IPS-18a (cell line): ENCODE data around the gene INPP5A.
"Not testable (repeated sequence)": the region's sequence is repeated elsewhere in the genome, so short reads cannot be mapped to it uniquely, and the experiment has no call there.

Experiments
- H3K27ac ChIP-seq: one replicate; pipeline ENCODE4 v1.5.1; 2013; ENCODE audit warnings: low read length
- H3K27me3 ChIP-seq: one replicate; pipeline ENCODE4 v1.6.1; 2013; ENCODE audit warnings: mild to moderate bottlenecking, low read length; ENCODE audit not compliant: control insufficient read depth, insufficient read depth
- H3K36me3 ChIP-seq: one replicate; pipeline ENCODE4 v1.6.1; 2013; ENCODE audit warnings: low read depth, low read length; ENCODE audit not compliant: control insufficient read depth
- H3K4me1 ChIP-seq: one replicate; pipeline ENCODE4 v1.6.1; 2013; ENCODE audit warnings: low read depth, low read length; ENCODE audit not compliant: control insufficient read depth
- H3K4me3 ChIP-seq: one replicate; pipeline ENCODE4 v1.5.1; 2013; ENCODE audit warnings: low read length
- H3K9ac ChIP-seq: one replicate; pipeline ENCODE4 v1.6.1; 2013; ENCODE audit warnings: mild to moderate bottlenecking, low read length, moderate library complexity
- H3K9me3 ChIP-seq: one replicate; pipeline ENCODE4 v1.6.1; 2013; ENCODE audit warnings: low read depth, low read length; ENCODE audit not compliant: control insufficient read depth

Gene INPP5A

GRCh38 chr10:132537684-132538001 lies at the start of gene INPP5A:
Gene INPP5A, plus strand, starts transcription at chr10:132537787. Its CDS starts 310 bp downstream, at chr10:132538097.
- peaks cover 31% of the 10 kb centered on the region for H3K27me3 ChIP-seq
- peaks cover 19% of the 10 kb centered on the region for H3K4me1 ChIP-seq
- peak within 1 kb of the TSS; percentile 68 for H3K4me3 ChIP-seq
- H3K9ac ChIP-seq: peak within 1 kb of the TSS; percentile 37
- H3K27ac ChIP-seq: no peak within 1 kb of the TSS
- H3K9me3 ChIP-seq: no peaks in the 10 kb centered on the region
- H3K36me3 ChIP-seq: no peaks in the 10 kb centered on the region

GRCh38 chr10:132488231-132488821 lies 49.3 kb upstream of the INPP5A start:
- H3K27ac ChIP-seq: no peak overlapping the region
- H3K27me3 ChIP-seq: no peaks in the 10 kb centered on the region
- H3K9me3 ChIP-seq: no peaks in the 10 kb centered on the region
- H3K4me3 ChIP-seq: no peak overlapping the region
- no peaks in the 10 kb centered on the region for H3K4me1 ChIP-seq
- H3K36me3 ChIP-seq: no peaks in the 10 kb centered on the region
- no peak overlapping the region for H3K9ac ChIP-seq

GRCh38 chr10:132489053-132489703 lies 48.4 kb upstream of the INPP5A start:
- Histone ChIP-seq H3K27ac (no peak overlapping the region), H3K27me3 (no peaks in the 10 kb centered on the region), H3K36me3 (no peaks in the 10 kb centered on the region), H3K9me3 (no peaks in the 10 kb centered on the region), H3K9ac (no peak overlapping the region), H3K4me1 (no peaks in the 10 kb centered on the region), H3K4me3 (no peak overlapping the region)

GRCh38 chr10:132489704-132490534 lies 47.7 kb upstream of the INPP5A start:
- H3K9me3 ChIP-seq: no peaks in the 10 kb centered on the region
- H3K27me3 ChIP-seq: no peaks in the 10 kb centered on the region
- H3K36me3 ChIP-seq: no peaks in the 10 kb centered on the region
- H3K9ac ChIP-seq: no peak overlapping the region
- H3K4me1 ChIP-seq: no peaks in the 10 kb centered on the region
- no peak overlapping the region for H3K27ac ChIP-seq
- H3K4me3 ChIP-seq: no peak overlapping the region

- not testable (repeated sequence) for H3K9ac ChIP-seq, H3K4me1 ChIP-seq, H3K27ac ChIP-seq, H3K27me3 ChIP-seq, H3K36me3 ChIP-seq, H3K9me3 ChIP-seq, H3K4me3 ChIP-seq
These were observed 46.1 kb upstream of the INPP5A start for GRCh38 chr10:132491534-132491933.

GRCh38 chr10:132492323-132493025 lies 45.1 kb upstream of the INPP5A start:
- Histone ChIP-seq H3K9ac (no peak overlapping the region), H3K4me3 (no peak overlapping the region), H3K9me3 (no peaks in the 10 kb centered on the region), H3K36me3 (no peaks in the 10 kb centered on the region), H3K27me3 (no peaks in the 10 kb centered on the region), H3K27ac (no peak overlapping the region), H3K4me1 (no peaks in the 10 kb centered on the region)

- Histone ChIP-seq H3K36me3 (no peaks in the 10 kb centered on the region), H3K27me3 (no peaks in the 10 kb centered on the region), H3K9me3 (no peaks in the 10 kb centered on the region), H3K4me1 (no peaks in the 10 kb centered on the region), H3K27ac (no peak overlapping the region), H3K9ac (no peak overlapping the region), H3K4me3 (no peak overlapping the region)
These were observed 44.3 kb upstream of the INPP5A start for GRCh38 chr10:132493246-132493755.

- Histone ChIP-seq H3K4me3 (no peak overlapping the region), H3K9me3 (no peaks in the 10 kb centered on the region), H3K27ac (no peak overlapping the region), H3K4me1 (no peaks in the 10 kb centered on the region), H3K9ac (no peak overlapping the region), H3K27me3 (no peaks in the 10 kb centered on the region), H3K36me3 (no peaks in the 10 kb centered on the region)
These were observed 43.8 kb upstream of the INPP5A start for GRCh38 chr10:132493756-132494290.

- H3K36me3 ChIP-seq: no peaks in the 10 kb centered on the region
- no peak overlapping the region for H3K9ac ChIP-seq
- H3K27me3 ChIP-seq: no peaks in the 10 kb centered on the region
- no peaks in the 10 kb centered on the region for H3K4me1 ChIP-seq
- H3K9me3 ChIP-seq: no peaks in the 10 kb centered on the region
- no peak overlapping the region for H3K27ac ChIP-seq
- H3K4me3 ChIP-seq: no peak overlapping the region
These were observed 42.5 kb upstream of the INPP5A start for GRCh38 chr10:132494866-132495630.

- Histone ChIP-seq H3K27ac (no peak overlapping the region), H3K9ac (no peak overlapping the region), H3K27me3 (no peaks in the 10 kb centered on the region), H3K4me1 (no peaks in the 10 kb centered on the region), H3K9me3 (no peaks in the 10 kb centered on the region), H3K4me3 (no peak overlapping the region), H3K36me3 (no peaks in the 10 kb centered on the region)
These were observed 41.1 kb upstream of the INPP5A start for GRCh38 chr10:132496360-132497062.
